ENCODE data around the gene NFYA. TPM values are rescaled to one million over a fixed set of nuclear protein-coding genes. Genes with fewer than 3 reads are reported as not detected.

The NFYA gene
- total and polyA plus RNA-seq, 2 of the 13 experiments (the other 11 are each of a cell fraction or from before 2014, with no cell fraction given) = 16.0 to 22.9 TPM

DNA sequence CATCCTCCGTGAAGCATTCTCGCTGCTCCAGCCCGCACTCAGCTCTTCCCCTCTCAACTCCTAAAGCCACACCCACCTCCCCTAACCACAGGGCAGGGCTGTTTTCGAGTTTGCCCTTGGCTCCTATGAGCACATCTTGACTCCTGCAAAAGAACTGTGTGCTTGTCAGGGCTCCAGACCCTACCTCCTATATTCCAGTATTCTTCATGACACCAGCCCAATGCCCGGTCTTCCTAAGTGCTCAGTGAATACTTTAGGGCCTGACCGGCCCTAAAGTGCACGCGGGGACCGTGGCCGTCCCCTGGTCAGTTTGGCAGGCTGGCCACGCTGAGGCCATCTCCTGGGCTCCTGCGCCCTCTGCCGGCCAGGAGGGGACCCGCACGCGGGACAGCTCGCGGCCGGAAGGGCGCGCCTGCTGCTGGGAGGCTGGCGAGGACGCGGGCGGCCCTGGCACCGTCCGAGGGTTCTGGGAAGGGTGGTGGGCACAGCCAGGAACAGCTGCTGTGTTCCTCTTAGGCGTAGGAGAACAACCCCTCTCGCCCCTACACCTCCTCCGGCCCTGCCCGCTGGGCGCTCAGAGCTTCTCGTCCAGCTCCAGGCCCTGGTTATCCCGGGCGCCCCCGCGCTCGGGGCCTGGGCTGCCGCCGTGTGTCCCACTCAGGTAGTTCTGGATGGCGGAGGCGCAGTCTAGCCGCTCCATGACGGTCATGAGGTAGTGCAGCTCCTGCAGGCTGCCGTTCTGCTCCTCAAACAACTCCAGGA is 44.8 kb upstream of the NFYA start (continued):
- TF ChIP-seq, protein P1, sequence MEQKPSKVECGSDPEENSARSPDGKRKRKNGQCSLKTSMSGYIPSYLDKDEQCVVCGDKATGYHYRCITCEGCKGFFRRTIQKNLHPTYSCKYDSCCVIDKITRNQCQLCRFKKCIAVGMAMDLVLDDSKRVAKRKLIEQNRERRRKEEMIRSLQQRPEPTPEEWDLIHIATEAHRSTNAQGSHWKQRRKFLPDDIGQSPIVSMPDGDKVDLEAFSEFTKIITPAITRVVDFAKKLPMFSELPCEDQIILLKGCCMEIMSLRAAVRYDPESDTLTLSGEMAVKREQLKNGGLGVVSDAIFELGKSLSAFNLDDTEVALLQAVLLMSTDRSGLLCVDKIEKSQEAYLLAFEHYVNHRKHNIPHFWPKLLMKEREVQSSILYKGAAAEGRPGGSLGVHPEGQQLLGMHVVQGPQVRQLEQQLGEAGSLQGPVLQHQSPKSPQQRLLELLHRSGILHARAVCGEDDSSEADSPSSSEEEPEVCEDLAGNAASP (CRISPR knock-in tag; IDR thresholded peaks at IDR 0.05; ENCODE audit: borderline replicate concordance) = peak; percentile 82
- TF ChIP-seq, protein P2, sequence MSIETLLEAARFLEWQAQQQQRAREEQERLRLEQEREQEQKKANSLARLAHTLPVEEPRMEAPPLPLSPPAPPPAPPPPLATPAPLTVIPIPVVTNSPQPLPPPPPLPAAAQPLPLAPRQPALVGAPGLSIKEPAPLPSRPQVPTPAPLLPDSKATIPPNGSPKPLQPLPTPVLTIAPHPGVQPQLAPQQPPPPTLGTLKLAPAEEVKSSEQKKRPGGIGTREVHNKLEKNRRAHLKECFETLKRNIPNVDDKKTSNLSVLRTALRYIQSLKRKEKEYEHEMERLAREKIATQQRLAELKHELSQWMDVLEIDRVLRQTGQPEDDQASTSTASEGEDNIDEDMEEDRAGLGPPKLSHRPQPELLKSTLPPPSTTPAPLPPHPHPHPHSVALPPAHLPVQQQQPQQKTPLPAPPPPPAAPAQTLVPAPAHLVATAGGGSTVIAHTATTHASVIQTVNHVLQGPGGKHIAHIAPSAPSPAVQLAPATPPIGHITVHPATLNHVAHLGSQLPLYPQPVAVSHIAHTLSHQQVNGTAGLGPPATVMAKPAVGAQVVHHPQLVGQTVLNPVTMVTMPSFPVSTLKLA (IDR thresholded peaks at IDR 0.05) = no peak
- TF ChIP-seq DZIP1 (CRISPR knock-in tag; IDR thresholded peaks at IDR 0.05) = peak; percentile 94; the same call in 1 of the 2 replicates
- TF ChIP-seq, protein P3, sequence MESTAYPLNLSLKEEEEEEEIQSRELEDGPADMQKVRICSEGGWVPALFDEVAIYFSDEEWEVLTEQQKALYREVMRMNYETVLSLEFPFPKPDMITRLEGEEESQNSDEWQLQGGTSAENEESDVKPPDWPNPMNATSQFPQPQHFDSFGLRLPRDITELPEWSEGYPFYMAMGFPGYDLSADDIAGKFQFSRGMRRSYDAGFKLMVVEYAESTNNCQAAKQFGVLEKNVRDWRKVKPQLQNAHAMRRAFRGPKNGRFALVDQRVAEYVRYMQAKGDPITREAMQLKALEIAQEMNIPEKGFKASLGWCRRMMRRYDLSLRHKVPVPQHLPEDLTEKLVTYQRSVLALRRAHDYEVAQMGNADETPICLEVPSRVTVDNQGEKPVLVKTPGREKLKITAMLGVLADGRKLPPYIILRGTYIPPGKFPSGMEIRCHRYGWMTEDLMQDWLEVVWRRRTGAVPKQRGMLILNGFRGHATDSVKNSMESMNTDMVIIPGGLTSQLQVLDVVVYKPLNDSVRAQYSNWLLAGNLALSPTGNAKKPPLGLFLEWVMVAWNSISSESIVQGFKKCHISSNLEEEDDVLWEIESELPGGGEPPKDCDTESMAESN (CRISPR knock-in tag; conservative IDR thresholded peaks at IDR 0.05) = peak; percentile 75
- TF ChIP-seq, protein P4, sequence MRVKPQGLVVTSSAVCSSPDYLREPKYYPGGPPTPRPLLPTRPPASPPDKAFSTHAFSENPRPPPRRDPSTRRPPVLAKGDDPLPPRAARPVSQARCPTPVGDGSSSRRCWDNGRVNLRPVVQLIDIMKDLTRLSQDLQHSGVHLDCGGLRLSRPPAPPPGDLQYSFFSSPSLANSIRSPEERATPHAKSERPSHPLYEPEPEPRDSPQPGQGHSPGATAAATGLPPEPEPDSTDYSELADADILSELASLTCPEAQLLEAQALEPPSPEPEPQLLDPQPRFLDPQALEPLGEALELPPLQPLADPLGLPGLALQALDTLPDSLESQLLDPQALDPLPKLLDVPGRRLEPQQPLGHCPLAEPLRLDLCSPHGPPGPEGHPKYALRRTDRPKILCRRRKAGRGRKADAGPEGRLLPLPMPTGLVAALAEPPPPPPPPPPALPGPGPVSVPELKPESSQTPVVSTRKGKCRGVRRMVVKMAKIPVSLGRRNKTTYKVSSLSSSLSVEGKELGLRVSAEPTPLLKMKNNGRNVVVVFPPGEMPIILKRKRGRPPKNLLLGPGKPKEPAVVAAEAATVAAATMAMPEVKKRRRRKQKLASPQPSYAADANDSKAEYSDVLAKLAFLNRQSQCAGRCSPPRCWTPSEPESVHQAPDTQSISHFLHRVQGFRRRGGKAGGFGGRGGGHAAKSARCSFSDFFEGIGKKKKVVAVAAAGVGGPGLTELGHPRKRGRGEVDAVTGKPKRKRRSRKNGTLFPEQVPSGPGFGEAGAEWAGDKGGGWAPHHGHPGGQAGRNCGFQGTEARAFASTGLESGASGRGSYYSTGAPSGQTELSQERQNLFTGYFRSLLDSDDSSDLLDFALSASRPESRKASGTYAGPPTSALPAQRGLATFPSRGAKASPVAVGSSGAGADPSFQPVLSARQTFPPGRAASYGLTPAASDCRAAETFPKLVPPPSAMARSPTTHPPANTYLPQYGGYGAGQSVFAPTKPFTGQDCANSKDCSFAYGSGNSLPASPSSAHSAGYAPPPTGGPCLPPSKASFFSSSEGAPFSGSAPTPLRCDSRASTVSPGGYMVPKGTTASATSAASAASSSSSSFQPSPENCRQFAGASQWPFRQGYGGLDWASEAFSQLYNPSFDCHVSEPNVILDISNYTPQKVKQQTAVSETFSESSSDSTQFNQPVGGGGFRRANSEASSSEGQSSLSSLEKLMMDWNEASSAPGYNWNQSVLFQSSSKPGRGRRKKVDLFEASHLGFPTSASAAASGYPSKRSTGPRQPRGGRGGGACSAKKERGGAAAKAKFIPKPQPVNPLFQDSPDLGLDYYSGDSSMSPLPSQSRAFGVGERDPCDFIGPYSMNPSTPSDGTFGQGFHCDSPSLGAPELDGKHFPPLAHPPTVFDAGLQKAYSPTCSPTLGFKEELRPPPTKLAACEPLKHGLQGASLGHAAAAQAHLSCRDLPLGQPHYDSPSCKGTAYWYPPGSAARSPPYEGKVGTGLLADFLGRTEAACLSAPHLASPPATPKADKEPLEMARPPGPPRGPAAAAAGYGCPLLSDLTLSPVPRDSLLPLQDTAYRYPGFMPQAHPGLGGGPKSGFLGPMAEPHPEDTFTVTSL (CRISPR knock-in tag; IDR thresholded peaks at IDR 0.05; ENCODE audit: borderline replicate concordance) = no peak
